H1 (cell line): Measurements from ENCODE around the gene CYP11A1. TPM values are rescaled to one million over a fixed set of nuclear protein-coding genes. Genes with fewer than 3 reads are reported as not detected.

Experiments used
- CHD7 ChIP-seq: fragments of 300-600 bp; sonication (generic); IDR thresholded peaks from 2 replicates; pipeline ENCODE4 v1.7.1; 2012; ENCODE audit warnings: low read length, moderate library complexity, mild to moderate bottlenecking, inconsistent platforms; ENCODE audit not compliant: insufficient replicate concordance
- EZH2 ChIP-seq: fragments of 200-600 bp; sonication (generic); IDR thresholded peaks from 2 replicates; pipeline ENCODE4 v1.7.1; 2012; ENCODE audit warnings: low read depth, mild to moderate bottlenecking, moderate library complexity, low read length, inconsistent platforms; ENCODE audit not compliant: severe bottlenecking
- KDM4A ChIP-seq: IDR thresholded peaks from one replicate; pipeline ENCODE4 v1.7.1; 2012; ENCODE audit warnings: low read depth, mild to moderate bottlenecking, moderate library complexity, low read length, inconsistent platforms; ENCODE audit not compliant: severe bottlenecking
- NANOG ChIP-seq: IDR thresholded peaks from 2 replicates; pipeline ENCODE4 v1.6.1; 2011; ENCODE audit warnings: low read length, low read depth, mild to moderate bottlenecking, inconsistent platforms; ENCODE audit not compliant: insufficient read depth, poor library complexity, severe bottlenecking
- POU5F1 ChIP-seq: IDR thresholded peaks from 2 replicates; pipeline ENCODE4 v1.6.1; 2011; ENCODE audit warnings: low read depth, mild to moderate bottlenecking, low read length, moderate library complexity
- SIX5 ChIP-seq: IDR thresholded peaks from 2 replicates; pipeline ENCODE4 v1.6.1; 2011; ENCODE audit warnings: mild to moderate bottlenecking, low read depth, low read length
- polyA plus RNA-seq, 7 experiments: library from polyadenylated mRNA; depleted of rRNA in 3 of 7; stranded (reverse) in 5 of 7; unstranded in 2 of 7; fragments of >200 nt in 5 of 7; fragments of 200-250 nt in 2 of 7; gene quantifications; 1 replicate in 5 of 7; 2 replicates in 1 of 7; 4 replicates in 1 of 7; pipeline versions ENCODE4 v1.2.1 to v1.2.3, GENCODE V29; 2011 to 2013; ENCODE audit warnings: missing spikeins in 2 of 7, mixed read lengths in 2 of 7
- total RNA-seq: library from RNA; stranded (reverse); fragmentation: NEBNext Ultra II Directional; extraction: Animal tissue kit (Norgen Biotek cat#: 25700); gene quantifications from 2 replicates; pipeline ENCODE4 v1.2.1, GENCODE V29; 2021

Gene CYP11A1
- total and polyA plus RNA-seq, 2 of the 8 experiments (the other 6 are each of a cell fraction or from before 2014, with no cell fraction given): 1.9 to 7.2 TPM

GRCh38 chr15:74400313-74400860 is 32.9 kb upstream of the CYP11A1 start (continued):
- TF ChIP-seq CHD7: no peak
- no peak for TF ChIP-seq NANOG
- TF ChIP-seq EZH2: no peak
- no peak for TF ChIP-seq KDM4A
- no peak for TF ChIP-seq SIX5
- no peak for TF ChIP-seq POU5F1
